SK-N-MC (cell line): ENCODE measurements around the gene PERCC1.

ENCODE experiments used
- EZH2 ChIP-seq: fragments of 200-600 bp; sonication (generic); IDR thresholded peaks from one replicate; pipeline ENCODE4 v1.6.1; 2017; ENCODE audit warnings: antibody characterized with exemption
- POLR2AphosphoS5 ChIP-seq: IDR thresholded peaks from 2 replicates; pipeline ENCODE4 v1.6.1; 2012; ENCODE audit warnings: mild to moderate bottlenecking, low read depth, low read length, borderline replicate concordance

GRCh38 chr16:1465567-1465915, 34.7 kb downstream of the PERCC1 start:
- TF ChIP-seq POLR2AphosphoS5 (no peak), EZH2 (no peak)
